Heart left ventricle (tissue), 16 donors: Measurements from ENCODE around the gene TRAF2. TPM values are rescaled to one million over a fixed set of nuclear protein-coding genes. Genes with fewer than 3 reads are reported as not detected.

ENCODE experiments used
- ATAC-seq, 4 donors: fragments of 200-7000 bp; cut with Tn5 transposase; one replicate each; pipeline ENCODE4 v1.9.1; 2020 to 2022; ENCODE audit warnings: moderate library complexity in 4 of 4, mild to moderate bottlenecking in 3 of 4, moderate number of reproducible peaks in 1 of 4
- DNase-seq, 5 donors: peaks; one replicate each; pipeline ENCODE4 v3.0.0-alpha.2; 2020
- H3K27ac ChIP-seq, 12 donors: fragments of 200-600 bp; sonication (generic) in 4 of 12; one replicate each; pipeline versions ENCODE4 v1.5.0 to v1.8.0; 2016 to 2022; ENCODE audit warnings: mild to moderate bottlenecking in 2 of 12
- H3K27me3 ChIP-seq, 9 donors: fragments of 200-600 bp; sonication (generic) in 2 of 9; one replicate each; pipeline versions ENCODE4 v1.5.1 to v1.8.0; 2016 to 2022; ENCODE audit warnings: mild to moderate bottlenecking in 3 of 9
- H3K36me3 ChIP-seq, 9 donors: fragments of 200-600 bp; sonication (generic) in 2 of 9; one replicate each; pipeline versions ENCODE4 v1.5.0 to v1.8.0; 2018 to 2022; ENCODE audit warnings: mild to moderate bottlenecking in 2 of 9
- H3K4me1 ChIP-seq, 12 donors: fragments of 200-600 bp; sonication (generic) in 4 of 12; one replicate each; pipeline versions ENCODE4 v1.5.0 to v1.8.0; 2016 to 2022; ENCODE audit warnings: mild to moderate bottlenecking in 3 of 12
- H3K4me3 ChIP-seq, 12 donors: fragments of 200-600 bp; sonication (generic) in 4 of 12; one replicate each; pipeline versions ENCODE4 v1.5.0 to v1.8.0; 2017 to 2022; ENCODE audit warnings: mild to moderate bottlenecking in 9 of 12, moderate library complexity in 4 of 12
- H3K9me3 ChIP-seq, 12 donors: fragments of 200-600 bp; sonication (generic) in 4 of 12; one replicate each; pipeline versions ENCODE4 v1.5.0 to v1.8.0; 2016 to 2022; ENCODE audit warnings: mild to moderate bottlenecking in 1 of 12
- POLR2A ChIP-seq, 2 donors: fragments of 450-650 bp; IDR thresholded peaks; one replicate each; pipeline ENCODE4 v1.6.1; 2017; ENCODE audit warnings: antibody characterized with exemption in 2 of 2, mild to moderate bottlenecking in 2 of 2, moderate library complexity in 2 of 2
- WGBS, 4 donors: extraction: QIAGEN DNeasy Blood & Tissue Kit in 2 of 4; methylation state at CpG; one replicate each; pipeline versions ENCODE4 v1.1.5 to v1.1.7; 2013 to 2018; 5-methylcytosine and 5-hydroxymethylcytosine counted together
- intact Hi-C, 10 donors: fragments of 100-400 bp; cut with DNase I; formaldehyde crosslinking; loops; one replicate each; pipeline versions ENCODE4 v1.11.1 to v1.14.2; 2022
- polyA plus RNA-seq, 2 donors: library from polyadenylated mRNA; stranded (reverse); fragments of 200-250 nt; gene quantifications; one replicate each; pipeline ENCODE4 v1.2.3, GENCODE V29; 2013
- total RNA-seq, 9 donors: library from RNA; depleted of rRNA in 2 of 9; stranded (reverse); fragments of >200 nt in 2 of 9; fragmentation: NEBNext Ultra II Directional in 3 of 9; extraction: Animal tissue kit (Norgen Biotek cat#: 25700) in 3 of 9; gene quantifications; one replicate each; pipeline versions ENCODE4 v1.1.0 to v1.2.4, GENCODE V29; 2016 to 2023
- TF ChIP-seq, protein P1 (sequence below), 12 donors: fragments of 200-600 bp; sonication (generic) in 4 of 12; IDR thresholded peaks; one replicate each; pipeline versions ENCODE4 v1.5.0 to v1.8.0; 2018 to 2022; ENCODE audit warnings: antibody characterized with exemption in 12 of 12, mild to moderate bottlenecking in 5 of 12
- donor health status: ischemic (EF 13 %, LVEDD 7.1; RV severe dilation, severe dysfunction).
- donor health status: healthy with polysubstance abuse.
- donor health status: DM: no; HTN: yes; CAD: no.
- donor health status: DM: no; HTN: no; CAD: no.
- donor health status: ischemic (EF 25% LVEDD 6.9; RV normal size, moderate dysfunction).
- donor health status: ischemic (EF 25% LVEDD 5.7; RV mildly dilated, moderate dysfunction).
- donor health status: healthy.
- donor health status: DM: yes; HTN: yes; CAD: no.
- donor health status: ischemic (EF 35%, LVEDD 5.7; RV mildly dilated, moderate dysfunction).
- donor health status: nonischemic (EF 11% LVEDD 7.7; RV severe dilation, severe dysfunction).
- donor health status: DM: yes; HTN: yes; CAD: no.
- donor health status: PGD.
- donor health status: ischemic (EF 29% LVEDD 5.4; RV normal size, mild dysfunction).
- donor health status: nonischemic (EF 23%, LVEDD 6.1; RV moderate dilation, normal function).

TRAF2 gene
- total and polyA plus RNA-seq, 11 donors, result 6.3 to 28.3 (median 9.4) TPM

DNA sequence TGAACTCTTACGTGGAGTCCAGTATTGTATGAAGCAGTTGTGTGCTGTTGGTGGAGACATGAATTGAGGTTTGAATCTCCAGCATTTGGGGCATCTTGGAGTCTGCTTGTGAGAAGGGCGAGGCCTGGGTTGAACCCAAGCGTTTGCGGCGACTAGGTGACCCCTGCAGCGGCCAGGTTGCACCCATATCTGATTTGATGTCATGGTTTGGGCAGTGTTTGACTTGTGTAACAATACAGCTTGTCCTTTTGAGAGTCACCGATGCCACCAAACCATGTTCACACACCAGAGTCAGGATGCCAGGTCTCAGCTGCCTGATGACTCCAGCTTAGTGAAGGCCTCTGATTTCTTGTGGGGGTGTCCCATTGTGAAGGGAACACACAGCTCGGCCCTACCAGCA lies 2.1 kb downstream of the TRAF2 start:
- DNase-seq, result no peak
- ATAC-seq, result no peak
- H3K4me1 ChIP-seq, result peaks cover 5 to 33% (median 17%) of the 10 kb centered on the region in 12 donors
- WGBS, 4 donors, result 77 to 86% (median 80%) methylated on average over 5 to 8 of the region's 8 CpGs
- no peak overlapping the region for H3K4me3 ChIP-seq
- TF ChIP-seq POLR2A (IDR thresholded peaks at IDR 0.05), result no peak
- TF ChIP-seq, protein P1, sequence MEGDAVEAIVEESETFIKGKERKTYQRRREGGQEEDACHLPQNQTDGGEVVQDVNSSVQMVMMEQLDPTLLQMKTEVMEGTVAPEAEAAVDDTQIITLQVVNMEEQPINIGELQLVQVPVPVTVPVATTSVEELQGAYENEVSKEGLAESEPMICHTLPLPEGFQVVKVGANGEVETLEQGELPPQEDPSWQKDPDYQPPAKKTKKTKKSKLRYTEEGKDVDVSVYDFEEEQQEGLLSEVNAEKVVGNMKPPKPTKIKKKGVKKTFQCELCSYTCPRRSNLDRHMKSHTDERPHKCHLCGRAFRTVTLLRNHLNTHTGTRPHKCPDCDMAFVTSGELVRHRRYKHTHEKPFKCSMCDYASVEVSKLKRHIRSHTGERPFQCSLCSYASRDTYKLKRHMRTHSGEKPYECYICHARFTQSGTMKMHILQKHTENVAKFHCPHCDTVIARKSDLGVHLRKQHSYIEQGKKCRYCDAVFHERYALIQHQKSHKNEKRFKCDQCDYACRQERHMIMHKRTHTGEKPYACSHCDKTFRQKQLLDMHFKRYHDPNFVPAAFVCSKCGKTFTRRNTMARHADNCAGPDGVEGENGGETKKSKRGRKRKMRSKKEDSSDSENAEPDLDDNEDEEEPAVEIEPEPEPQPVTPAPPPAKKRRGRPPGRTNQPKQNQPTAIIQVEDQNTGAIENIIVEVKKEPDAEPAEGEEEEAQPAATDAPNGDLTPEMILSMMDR (IDR thresholded peaks at IDR 0.05), result no peak
- intact Hi-C loops, result loop anchor here in 5 of 10 donors (5.0 to 10.0 kb wide), 6 partner anchors 34 to 136 kb away; partner anchors contain the start of genes ABCA2 (in 1 of the 5) and FBXW5 (in 1 of the 5)
- H3K36me3 ChIP-seq, result peaks cover 0 to 29% (median 6%) of the 10 kb centered on the region in 9 donors
- no peaks in the 10 kb centered on the region for H3K9me3 ChIP-seq
- no peaks in the 10 kb centered on the region for H3K27me3 ChIP-seq
- no peak overlapping the region for H3K27ac ChIP-seq

DNA sequence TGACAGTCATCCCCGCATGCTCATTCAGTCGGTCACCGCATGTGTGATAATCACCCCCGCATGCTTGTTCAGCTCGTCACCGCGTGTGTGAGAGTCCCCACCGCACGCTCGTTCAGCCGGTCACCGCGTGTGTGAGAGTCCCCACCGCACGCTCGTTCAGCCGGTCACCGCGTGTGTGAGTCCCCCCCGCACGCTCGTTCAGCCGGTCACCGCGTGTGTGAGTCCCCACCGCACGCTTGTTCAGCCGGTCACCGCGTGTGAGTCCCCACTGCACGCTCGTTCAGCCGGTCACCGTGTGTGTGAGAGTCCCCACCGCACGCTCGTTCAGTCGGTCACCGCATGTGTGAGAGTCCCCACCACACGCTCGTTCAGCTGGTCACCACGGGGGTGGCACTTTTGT lies 3.5 kb downstream of the TRAF2 start:
- Histone ChIP-seq H3K27ac (no peak overlapping the region), H3K4me3 (no peak overlapping the region), H3K27me3 (no peaks in the 10 kb centered on the region), H3K4me1 (peaks cover 5 to 32% (median 17%) of the 10 kb centered on the region in 12 donors), H3K9me3 (no peaks in the 10 kb centered on the region), H3K36me3 (peaks cover 0 to 30% (median 6%) of the 10 kb centered on the region in 9 donors)
- ATAC-seq (no peak), DNase-seq (no peak)
- intact Hi-C loops, result loop anchor here in 5 of 10 donors (5.0 to 10.0 kb wide), 6 partner anchors 32 to 135 kb away; partner anchors contain the start of genes ABCA2 (in 1 of the 5) and FBXW5 (in 1 of the 5)
- 94 to 95% (median 95%) methylated on average over 42 of the region's 42 CpGs for WGBS, 4 donors
- TF ChIP-seq, protein P1 (IDR thresholded peaks at IDR 0.05), result no peak
- TF ChIP-seq POLR2A (IDR thresholded peaks at IDR 0.05), result no peak

DNA sequence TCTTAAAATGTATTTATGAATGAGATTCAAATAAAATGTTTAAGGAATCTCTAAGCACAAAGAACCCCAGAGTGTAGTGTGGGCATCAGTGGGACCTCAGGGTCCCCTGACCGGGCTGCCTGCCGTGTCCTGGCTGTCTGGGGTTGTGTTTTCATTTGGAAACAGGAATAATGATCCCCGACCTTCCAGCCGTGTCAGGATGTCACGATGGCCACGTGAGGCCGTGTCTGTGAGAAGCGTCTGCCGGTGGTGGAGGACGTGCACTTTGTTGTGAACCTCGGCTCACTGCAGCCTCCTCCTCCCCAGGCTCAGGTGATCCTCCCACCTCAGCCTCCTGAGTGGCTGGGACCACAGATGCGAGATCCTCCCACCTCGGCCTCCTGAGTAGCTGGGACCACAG lies 4.3 kb downstream of the TRAF2 start:
- intact Hi-C loops, result no loop called here
- ATAC-seq (no peak), DNase-seq (no peak)
- TF ChIP-seq POLR2A (IDR thresholded peaks at IDR 0.05), result no peak
- TF ChIP-seq, protein P1 (IDR thresholded peaks at IDR 0.05), result no peak
- H3K9me3 ChIP-seq, result no peaks in the 10 kb centered on the region
- peaks cover 5 to 24% (median 13%) of the 10 kb centered on the region in 12 donors for H3K4me1 ChIP-seq
- H3K27me3 ChIP-seq, result no peaks in the 10 kb centered on the region
- no peak overlapping the region for H3K4me3 ChIP-seq
- WGBS, 4 donors, result 80 to 87% (median 83%) methylated on average over 11 to 13 of the region's 13 CpGs
- peaks cover 0 to 30% (median 9%) of the 10 kb centered on the region in 9 donors for H3K36me3 ChIP-seq
- no peak overlapping the region for H3K27ac ChIP-seq

DNA sequence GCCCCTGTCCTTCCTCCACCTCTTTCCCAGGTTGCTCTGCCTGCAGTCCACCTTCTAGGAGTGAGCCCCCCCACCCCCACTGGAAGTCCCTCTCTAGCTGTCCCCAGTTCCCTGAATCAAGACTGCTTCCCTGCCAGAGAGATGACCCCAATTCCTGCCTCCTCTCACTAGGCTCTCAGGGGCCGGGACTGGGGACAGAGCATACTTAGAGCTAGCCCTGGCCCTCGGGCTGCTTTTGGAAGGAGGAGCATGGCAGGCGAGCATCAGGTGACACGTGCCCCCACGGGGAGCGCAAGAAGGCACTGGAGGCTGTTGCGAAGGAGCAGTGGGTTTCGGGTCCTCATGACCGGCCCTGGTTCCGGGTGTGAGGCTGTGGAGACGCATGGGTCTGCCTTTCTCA lies 9.7 kb downstream of the TRAF2 start:
- Histone ChIP-seq H3K4me1 (peaks cover 0 to 7% (median 3%) of the 10 kb centered on the region in 12 donors), H3K27ac (no peak overlapping the region), H3K36me3 (peaks cover 0 to 46% (median 34%) of the 10 kb centered on the region in 9 donors), H3K9me3 (no peaks in the 10 kb centered on the region), H3K4me3 (no peak overlapping the region), H3K27me3 (no peaks in the 10 kb centered on the region)
- TF ChIP-seq, protein P1 (IDR thresholded peaks at IDR 0.05), result no peak
- no peak for TF ChIP-seq POLR2A (IDR thresholded peaks at IDR 0.05)
- 82 to 86% (median 84%) methylated on average over 11 of the region's 11 CpGs for WGBS, 4 donors
- intact Hi-C loops, result no loop called here
- DNase-seq (no peak), ATAC-seq (no peak)
